Neutrophil (primary cell): ENCODE measurements around the gene ELP6.

Experiments used
- H3K27ac ChIP-seq: fragments of 200-600 bp; sonication (generic); 2 replicates; pipeline ENCODE4 v1.5.1; 2016; ENCODE audit warnings: mild to moderate bottlenecking, moderate library complexity
- H3K27me3 ChIP-seq: fragments of 200-600 bp; sonication (generic); 2 replicates; pipeline ENCODE4 v1.6.0; 2016; ENCODE audit warnings: mild to moderate bottlenecking
- H3K36me3 ChIP-seq: fragments of 200-600 bp; sonication (generic); 2 replicates; pipeline ENCODE4 v1.5.1; 2017
- H3K4me1 ChIP-seq, 2 experiments: fragments of 200-600 bp in 1 of 2; sonication (generic) in 1 of 2; 1 replicate in 1 of 2; 2 replicates in 1 of 2; pipeline versions ENCODE4 v1.5.1 to v1.6.1; 2013 to 2016; ENCODE audit warnings: low read depth in 1 of 2, low read length in 1 of 2, mild to moderate bottlenecking in 1 of 2, moderate library complexity in 1 of 2; ENCODE audit not compliant: control insufficient read depth in 1 of 2, insufficient read depth in 1 of 2
- H3K4me3 ChIP-seq, 2 experiments: fragments of 200-600 bp in 1 of 2; sonication (generic) in 1 of 2; 1 replicate in 1 of 2; 2 replicates in 1 of 2; pipeline ENCODE4 v1.5.1; 2013 to 2016; ENCODE audit warnings: low read depth in 1 of 2, low read length in 1 of 2, mild to moderate bottlenecking in 1 of 2, moderate library complexity in 1 of 2
- H3K9me3 ChIP-seq: fragments of 200-600 bp; sonication (generic); 2 replicates; pipeline ENCODE4 v1.5.1; 2016
- TF ChIP-seq, protein P1 (sequence below): fragments of 200-600 bp; sonication (generic); IDR thresholded peaks from 2 replicates; pipeline ENCODE4 v1.5.1; 2016; ENCODE audit warnings: antibody characterized with exemption

Gene ELP6

DNA sequence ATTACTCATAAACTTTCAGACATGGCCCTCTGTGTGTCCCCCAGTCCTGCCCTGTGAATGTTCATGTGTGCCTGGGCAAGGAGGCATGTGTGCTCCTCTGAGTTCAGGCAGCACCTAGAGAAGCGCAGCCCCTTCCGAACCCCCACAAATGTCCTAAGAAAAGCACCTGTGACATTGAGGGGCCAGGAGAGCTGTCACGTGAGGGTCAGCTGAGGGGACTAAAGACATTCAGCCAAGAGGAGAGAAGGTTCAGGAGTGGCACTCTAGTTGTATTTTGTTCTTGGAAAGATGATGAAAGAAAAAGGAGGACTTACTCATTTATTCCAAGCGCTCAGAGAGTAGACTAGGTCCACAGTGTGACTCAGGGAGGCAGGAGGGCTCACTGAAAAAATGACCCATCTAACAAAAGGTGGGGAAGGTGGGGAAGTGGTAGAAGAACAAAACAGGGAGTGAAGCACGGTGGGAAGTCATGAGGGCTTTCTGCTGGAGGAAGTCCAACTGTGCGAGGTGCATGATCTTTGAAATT, 28.1 kb upstream of the ELP6 start:
- TF ChIP-seq, protein P1, sequence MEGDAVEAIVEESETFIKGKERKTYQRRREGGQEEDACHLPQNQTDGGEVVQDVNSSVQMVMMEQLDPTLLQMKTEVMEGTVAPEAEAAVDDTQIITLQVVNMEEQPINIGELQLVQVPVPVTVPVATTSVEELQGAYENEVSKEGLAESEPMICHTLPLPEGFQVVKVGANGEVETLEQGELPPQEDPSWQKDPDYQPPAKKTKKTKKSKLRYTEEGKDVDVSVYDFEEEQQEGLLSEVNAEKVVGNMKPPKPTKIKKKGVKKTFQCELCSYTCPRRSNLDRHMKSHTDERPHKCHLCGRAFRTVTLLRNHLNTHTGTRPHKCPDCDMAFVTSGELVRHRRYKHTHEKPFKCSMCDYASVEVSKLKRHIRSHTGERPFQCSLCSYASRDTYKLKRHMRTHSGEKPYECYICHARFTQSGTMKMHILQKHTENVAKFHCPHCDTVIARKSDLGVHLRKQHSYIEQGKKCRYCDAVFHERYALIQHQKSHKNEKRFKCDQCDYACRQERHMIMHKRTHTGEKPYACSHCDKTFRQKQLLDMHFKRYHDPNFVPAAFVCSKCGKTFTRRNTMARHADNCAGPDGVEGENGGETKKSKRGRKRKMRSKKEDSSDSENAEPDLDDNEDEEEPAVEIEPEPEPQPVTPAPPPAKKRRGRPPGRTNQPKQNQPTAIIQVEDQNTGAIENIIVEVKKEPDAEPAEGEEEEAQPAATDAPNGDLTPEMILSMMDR, result no peak
- no peak overlapping the region for H3K27ac ChIP-seq
- H3K27me3 ChIP-seq, result no peaks in the 10 kb centered on the region
- no peak overlapping the region for H3K4me3 ChIP-seq
- no peaks in the 10 kb centered on the region for H3K36me3 ChIP-seq
- H3K4me1 ChIP-seq, result no peaks in the 10 kb centered on the region
- no peaks in the 10 kb centered on the region for H3K9me3 ChIP-seq

DNA sequence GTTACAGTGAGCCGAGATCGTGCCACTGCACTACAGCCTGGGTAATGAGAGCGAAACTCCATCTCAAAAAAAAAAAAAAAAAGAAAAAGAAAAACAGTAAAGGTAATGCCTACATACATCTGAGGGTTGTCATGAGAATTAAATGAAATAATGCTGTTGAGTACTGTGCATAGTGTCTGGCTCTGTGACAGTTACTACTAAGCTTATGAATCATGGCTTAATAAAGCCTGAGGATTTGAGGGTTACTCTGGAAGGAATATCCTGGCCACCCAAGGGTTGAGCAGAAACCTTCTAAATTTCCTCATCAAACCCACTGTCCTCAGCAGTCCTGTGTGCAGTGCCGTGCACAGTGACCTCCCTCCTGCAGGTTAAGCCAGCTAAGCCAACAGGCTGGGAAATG, 26.8 kb upstream of the ELP6 start:
- no peaks in the 10 kb centered on the region for H3K4me1 ChIP-seq
- H3K9me3 ChIP-seq, result no peaks in the 10 kb centered on the region

DNA sequence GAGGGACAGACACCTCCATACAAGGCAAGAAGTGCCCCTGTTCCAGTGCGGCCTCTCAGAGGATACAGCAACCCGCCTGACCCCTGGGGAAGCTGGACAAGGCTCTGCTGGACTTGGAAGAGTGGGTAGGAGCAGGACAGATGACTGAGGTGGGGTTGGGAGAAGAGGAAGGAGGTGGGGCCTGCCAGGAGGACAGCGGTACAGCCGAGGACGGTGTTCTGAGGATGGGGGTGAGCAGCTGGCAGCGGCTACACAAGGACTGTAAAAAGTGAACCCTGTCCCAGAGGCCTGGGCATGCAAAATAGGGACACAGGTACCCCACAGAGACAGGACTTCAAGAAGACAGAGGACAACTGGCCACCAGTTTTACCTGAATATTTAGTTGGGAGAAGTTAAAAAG, 23.5 kb upstream of the ELP6 start:
- TF ChIP-seq, protein P1, result no peak
- no peaks in the 10 kb centered on the region for H3K9me3 ChIP-seq
- no peaks in the 10 kb centered on the region for H3K36me3 ChIP-seq
- no peaks in the 10 kb centered on the region for H3K4me1 ChIP-seq
- H3K27me3 ChIP-seq, result peaks cover 7% of the 10 kb centered on the region
- no peak overlapping the region for H3K4me3 ChIP-seq
- no peak overlapping the region for H3K27ac ChIP-seq

More for the DNA sequence above, 26.8 kb upstream of the ELP6 start:
- no peak overlapping the region for H3K4me3 ChIP-seq
- no peaks in the 10 kb centered on the region for H3K27me3 ChIP-seq
- H3K27ac ChIP-seq, result no peak overlapping the region
- TF ChIP-seq, protein P1, result no peak
- no peaks in the 10 kb centered on the region for H3K36me3 ChIP-seq

DNA sequence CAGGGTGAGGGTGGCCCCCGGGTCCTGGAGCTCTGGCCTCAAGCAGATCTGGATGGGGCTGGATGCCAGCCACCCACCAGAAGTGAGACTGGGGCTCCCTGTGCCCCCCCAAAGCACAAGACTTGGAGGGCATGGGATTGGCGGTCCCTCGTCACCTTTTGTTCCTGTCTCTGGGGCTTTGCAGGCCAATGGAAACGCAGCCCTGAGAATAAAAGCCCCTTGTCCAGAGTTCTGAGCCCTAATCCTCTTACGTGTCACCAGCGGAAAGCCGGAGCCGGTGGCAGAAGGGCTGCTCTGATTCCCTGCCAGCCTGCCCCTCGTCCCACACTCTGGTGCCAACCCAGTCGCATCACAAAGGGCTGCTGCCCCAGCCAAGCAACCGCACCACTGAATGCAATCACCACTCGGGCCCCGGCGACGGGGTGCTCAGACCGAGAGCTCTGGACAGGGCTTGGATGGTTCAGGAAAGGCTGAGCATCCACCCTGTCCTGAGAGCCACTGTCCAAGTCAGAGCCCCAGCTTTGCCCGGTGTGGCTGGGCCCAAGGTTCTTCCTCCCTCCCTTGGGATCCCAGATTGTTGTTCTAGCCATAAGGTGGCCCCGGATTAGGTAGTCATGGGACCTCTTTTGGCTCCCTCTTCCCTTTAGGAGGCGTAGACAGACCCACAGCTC, 22.8 kb upstream of the ELP6 start:
- no peak overlapping the region for H3K27ac ChIP-seq
- no peak overlapping the region for H3K4me3 ChIP-seq
- no peaks in the 10 kb centered on the region for H3K4me1 ChIP-seq
- TF ChIP-seq, protein P1, result no peak
- no peaks in the 10 kb centered on the region for H3K9me3 ChIP-seq
- H3K27me3 ChIP-seq, result peaks cover 7% of the 10 kb centered on the region
- H3K36me3 ChIP-seq, result no peaks in the 10 kb centered on the region

DNA sequence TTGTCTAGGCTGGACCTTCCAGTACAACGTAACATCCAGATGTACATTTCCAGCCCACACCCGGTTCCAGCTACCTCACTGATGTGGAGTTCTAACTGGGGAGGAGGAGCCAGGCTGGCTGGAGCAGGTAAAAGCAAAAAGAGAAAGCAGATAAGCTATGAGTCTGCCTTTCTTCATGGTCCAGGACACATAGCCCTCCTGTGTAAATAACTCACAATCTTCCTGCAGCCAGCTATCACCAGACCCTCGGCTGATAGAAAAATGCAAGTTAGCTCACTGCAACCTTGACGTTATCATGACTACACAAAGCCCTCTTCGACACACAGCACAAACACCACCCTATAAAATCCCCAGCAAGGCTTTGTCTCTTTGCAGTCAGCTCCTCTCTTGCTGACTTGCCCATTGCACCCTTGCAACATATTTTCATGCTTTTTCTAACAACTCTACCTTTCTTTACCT, 20.5 kb upstream of the ELP6 start:
- H3K27me3 ChIP-seq, result peaks cover 7% of the 10 kb centered on the region

More for the DNA sequence above, 20.5 kb upstream of the ELP6 start:
- H3K9me3 ChIP-seq, result no peaks in the 10 kb centered on the region
- H3K27ac ChIP-seq, result no peak overlapping the region
- H3K36me3 ChIP-seq, result no peaks in the 10 kb centered on the region
- no peaks in the 10 kb centered on the region for H3K4me1 ChIP-seq
- TF ChIP-seq, protein P1, result no peak
- no peak overlapping the region for H3K4me3 ChIP-seq
